Stimulated activated CD4-positive, alpha-beta T cell treated with anti-CD3 and anti-CD28 coated beads, Interleukin-1b, Interleukin-23, amount 100 ng/mL, for 4 hours (primary cell): ENCODE results near the gene SP140.
A peak's percentile ranks its signal among the peaks of the same experiment; 100 is the strongest.
"Not testable (repeated sequence)": the region's sequence is repeated elsewhere in the genome, so short reads cannot be mapped to it uniquely, and the experiment has no call there.

Experiments used
- DNase-seq, 2 donors: peaks; one replicate each; pipeline ENCODE4 v3.0.0-alpha.2; 2020; ENCODE audit warnings: low read depth in 2 of 2

Gene SP140

GRCh38 chr2:230289311-230289710 lies 63.8 kb downstream of the SP140 start:
- not testable (repeated sequence) for DNase-seq

GRCh38 chr2:230295192-230295591 lies 69.7 kb downstream of the SP140 start:
- DNase-seq: no peak

DNA sequence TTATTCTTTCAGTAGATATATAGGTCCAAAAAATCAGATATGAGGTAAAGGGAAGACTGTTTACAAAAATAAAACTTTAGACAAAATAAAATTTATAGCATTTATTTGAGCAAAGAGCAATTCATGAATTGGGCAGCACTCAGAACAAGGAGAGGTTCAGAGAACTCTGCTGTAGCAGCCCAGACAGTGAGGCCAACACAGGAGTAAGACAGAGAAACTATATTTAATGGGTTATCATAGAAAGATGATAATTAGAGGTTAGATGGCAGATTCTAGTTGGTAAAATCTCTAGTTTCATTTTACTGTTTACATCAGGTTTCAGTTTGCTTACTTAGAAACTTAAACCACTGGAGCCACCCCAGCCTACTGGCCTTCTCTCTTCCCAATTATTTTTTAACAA lies 71.4 kb downstream of the SP140 start:
- DNase-seq: no peak

- no peak for DNase-seq
These were observed 74.1 kb downstream of the SP140 start for GRCh38 chr2:230299618-230300017.

- DNase-seq: no peak
These were observed 80.1 kb downstream of the SP140 start for GRCh38 chr2:230305416-230306275.

DNA sequence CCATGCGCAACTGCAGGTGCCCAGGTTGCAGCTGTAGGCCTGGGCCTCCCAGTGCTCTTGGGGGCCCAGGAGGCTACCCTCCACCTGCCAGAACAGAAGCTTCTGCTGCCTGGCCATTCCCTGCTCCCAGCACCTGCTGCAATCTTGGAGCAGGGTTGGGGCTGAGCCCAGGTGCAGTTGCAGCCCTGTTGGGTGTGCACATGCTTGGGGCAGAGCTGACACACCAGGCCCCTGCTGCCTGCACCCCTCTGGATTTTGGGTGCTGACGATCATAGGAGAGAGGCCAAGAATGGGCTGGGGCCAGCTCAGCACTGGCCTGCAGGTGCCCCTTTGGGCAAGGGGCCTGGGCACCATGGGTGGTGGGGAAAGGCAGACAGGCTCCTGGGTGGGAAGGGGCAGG lies 80.9 kb downstream of the SP140 start:
- no peak for DNase-seq

DNA sequence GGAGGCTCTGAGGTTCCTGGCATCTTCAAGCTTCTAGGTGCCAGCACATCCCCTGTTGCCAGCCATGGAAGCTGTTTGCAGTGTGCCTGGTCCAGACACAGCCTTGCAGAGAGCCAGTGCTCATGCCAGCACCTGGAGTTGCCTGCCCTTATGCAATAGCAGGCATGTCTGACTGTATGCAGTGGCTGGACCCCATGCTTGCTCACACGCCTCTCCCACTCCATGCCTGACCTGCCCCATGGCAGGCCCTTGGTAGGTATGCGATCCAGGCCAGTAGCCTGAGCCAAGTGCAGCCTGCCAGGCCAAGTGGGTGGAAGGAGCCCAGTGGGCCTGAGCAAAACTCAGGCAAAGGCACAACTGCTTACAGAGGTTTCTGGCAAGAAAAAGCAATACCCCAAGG lies 81.9 kb downstream of the SP140 start:
- DNase-seq: no peak

GRCh38 chr2:230308402-230309000 lies 83.0 kb downstream of the SP140 start:
- DNase-seq: no peak

GRCh38 chr2:230310792-230311191 lies 85.3 kb downstream of the SP140 start:
- not testable (repeated sequence) for DNase-seq

DNA sequence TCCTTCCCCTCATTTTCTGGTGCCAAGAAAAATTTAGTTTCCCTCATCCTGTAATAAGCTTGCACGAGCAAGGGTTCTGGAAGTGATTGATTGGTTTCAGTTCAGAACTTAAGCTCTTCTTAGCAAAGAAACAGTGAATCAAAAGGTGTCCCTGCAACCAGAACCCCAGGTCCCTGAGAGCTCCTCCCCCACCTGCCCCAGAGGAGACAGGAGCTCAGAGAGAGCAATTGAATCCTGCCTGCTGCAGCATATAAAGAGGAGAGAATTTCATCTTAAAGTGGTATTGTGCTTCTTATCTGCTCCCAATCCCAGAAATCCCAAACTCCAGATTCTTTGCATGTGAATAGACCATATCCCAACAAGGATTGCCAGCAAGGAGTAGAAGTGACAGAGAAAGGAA lies 86.1 kb downstream of the SP140 start:
- DNase-seq: not testable (repeated sequence)

- DNase-seq: no peak
These were observed 87.1 kb downstream of the SP140 start for GRCh38 chr2:230312638-230313037.

- DNase-seq: no peak
These were observed 91.8 kb downstream of the SP140 start for GRCh38 chr2:230317366-230317765.

DNA sequence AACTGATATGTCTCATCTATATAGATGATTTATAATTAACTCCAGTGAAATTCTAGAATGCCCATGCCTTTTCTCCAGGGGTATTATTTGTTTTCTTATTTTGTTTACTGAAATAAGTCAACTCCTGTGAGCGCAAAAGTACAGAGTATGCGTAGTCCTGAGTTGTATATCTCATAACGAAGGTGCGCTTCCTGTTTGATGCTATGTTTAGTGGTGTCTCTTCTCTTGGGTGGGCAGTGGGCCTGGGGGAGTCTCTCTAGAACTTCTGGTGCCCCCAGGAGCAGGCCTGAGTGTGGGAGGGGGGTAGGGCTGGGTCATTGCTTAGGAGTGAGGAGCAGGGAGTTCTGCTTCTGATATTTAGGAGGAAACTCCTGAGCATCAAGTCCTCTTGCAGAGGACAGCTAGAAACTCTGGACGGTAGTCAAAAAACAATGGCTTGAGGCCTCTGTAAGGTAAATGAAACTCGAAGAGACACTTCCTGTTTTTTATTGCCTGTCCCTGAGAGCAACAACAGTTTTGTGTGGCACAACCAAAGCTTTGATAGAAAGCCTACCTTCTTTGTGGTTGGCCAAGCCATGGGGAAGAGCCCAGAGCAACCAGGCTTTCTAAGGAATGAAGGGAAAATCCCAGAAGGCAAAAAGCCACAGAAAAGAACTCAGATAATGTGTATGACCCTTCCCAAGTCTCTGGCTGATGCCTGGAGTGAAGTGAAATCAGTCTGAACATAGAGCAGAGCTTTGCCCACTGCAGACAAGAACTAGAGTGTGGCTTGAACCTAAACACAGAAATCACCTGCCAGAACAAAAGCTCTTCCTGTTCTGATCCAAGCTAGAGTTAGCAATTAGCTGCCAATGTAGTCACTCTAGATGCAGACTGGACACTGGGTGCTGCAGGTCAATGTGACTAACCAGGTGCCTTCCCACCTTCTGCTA lies 92.9 kb downstream of the SP140 start:
- DNase-seq: no peak

DNA sequence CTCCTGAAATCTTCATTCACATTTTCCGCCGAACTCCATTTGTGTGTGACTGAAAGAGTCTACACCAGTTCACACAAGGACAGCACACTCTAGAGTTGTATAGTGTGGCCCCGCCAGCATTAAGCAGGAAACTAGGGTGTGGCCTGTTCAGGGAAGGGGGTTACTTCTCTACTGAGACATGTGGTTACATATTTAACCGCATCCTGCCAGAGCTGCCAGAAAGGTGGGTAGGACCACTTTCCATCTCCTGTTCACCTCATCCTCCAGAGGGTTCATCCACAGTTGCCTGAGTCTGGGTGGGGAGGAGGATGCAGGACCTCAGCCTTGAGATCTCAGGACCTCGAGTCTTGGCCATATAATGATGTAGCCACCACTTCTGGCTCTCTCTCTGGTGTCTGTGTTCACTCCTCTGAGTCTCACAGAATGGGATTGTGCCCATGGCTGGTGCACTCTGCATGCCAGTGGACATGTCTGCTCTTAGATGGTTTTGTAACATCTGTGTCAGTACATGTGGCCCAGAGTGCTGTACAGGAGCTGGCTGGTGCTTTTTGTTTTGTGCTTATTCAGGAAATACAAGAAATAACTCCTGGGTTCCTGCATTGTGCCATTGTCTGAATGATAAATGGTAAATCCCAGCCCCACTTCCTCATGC lies 93.8 kb downstream of the SP140 start:
- peak in 1 of 2 donors; percentile 45 for DNase-seq

DNA sequence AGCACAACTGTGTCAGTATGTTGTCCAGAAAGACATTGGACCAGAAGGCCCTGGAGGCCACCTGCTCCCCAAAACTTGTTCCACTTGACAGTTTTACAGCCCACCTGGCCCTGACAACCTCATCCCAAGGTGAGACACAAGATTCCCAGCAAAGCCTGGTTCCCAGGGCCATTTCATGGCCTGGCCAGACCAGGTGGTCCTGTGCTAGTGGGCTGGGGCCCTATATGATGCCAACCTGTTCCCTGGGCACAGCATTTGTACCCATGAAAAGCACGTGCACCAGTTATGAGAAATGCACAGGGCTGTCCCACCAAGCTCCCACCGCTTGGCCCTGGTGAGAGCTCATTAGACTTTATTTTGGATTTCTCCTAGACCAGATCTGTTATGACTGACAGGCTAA lies 95.5 kb downstream of the SP140 start:
- DNase-seq: no peak

GRCh38 chr2:230322561-230323384 lies 97.2 kb downstream of the SP140 start:
- no peak for DNase-seq

GRCh38 chr2:230323385-230324106 lies 98.0 kb downstream of the SP140 start:
- no peak for DNase-seq

GRCh38 chr2:230324503-230324902 lies 99.0 kb downstream of the SP140 start:
- no peak for DNase-seq

- no peak for DNase-seq
These were observed 100.0 kb downstream of the SP140 start for GRCh38 chr2:230325316-230326243.
